ENCODE measurements around the gene TMTC2. TPM values are rescaled to one million over a fixed set of nuclear protein-coding genes. Genes with fewer than 3 reads are reported as not detected.

Gene TMTC2
- total and polyA plus RNA-seq, 10 of the 15 experiments (the other 5 are each of a cell fraction or from before 2014, with no cell fraction given), result 0.14 to 9.7 (median 1.2) TPM

DNA sequence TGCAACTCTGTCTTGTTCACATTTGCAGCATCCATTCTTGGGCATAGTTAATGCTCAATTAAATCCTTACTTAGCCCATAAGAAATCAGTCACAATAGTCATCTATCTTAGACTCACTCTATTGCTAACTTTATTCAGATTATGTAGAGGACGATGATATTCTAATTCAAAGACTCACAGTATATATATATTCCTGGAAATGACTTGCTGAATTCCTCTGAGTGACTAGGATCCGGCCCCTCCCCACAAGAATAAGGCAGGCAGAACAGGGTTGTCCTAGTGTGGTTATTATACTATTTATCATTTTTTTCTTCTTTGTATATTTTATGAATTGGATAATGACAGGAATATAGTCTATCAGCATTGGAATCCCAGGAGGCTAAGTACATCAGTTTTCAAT lies 275.1 kb downstream of the TMTC2 start (continued):
- TF ChIP-seq NR2C1 (IDR thresholded peaks at IDR 0.05) (no peak), HDAC2 (IDR thresholded peaks at IDR 0.05) (no peak), SMAD1 (IDR thresholded peaks at IDR 0.05; ENCODE audit: low read depth, partially characterized antibody) (no peak), SREBF1 (IDR thresholded peaks at IDR 0.05; ENCODE audit: low read length) (no peak)

DNA sequence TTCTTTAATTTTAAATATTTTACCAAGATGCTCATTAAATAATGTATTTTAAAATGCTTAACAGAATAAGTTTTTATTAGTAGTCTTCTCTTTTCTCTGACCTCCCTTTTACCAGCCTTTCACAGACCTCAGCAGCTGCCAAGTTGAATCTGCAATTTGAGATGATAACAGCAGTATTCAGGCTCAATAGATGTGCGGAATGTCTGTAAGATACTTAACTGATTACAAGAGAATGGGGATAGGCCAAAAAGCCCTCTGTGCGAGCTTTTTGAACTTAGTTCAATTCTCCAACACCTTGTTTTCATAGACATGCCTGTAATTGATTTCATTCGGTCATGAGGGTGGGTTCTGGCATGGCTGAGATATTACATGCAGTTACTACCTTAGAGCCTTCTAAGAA lies 277.2 kb downstream of the TMTC2 start:
- Histone ChIP-seq H4K20me1 (ENCODE audit: control insufficient read depth, insufficient read depth) (no peaks in the 10 kb centered on the region), H3K27me3 (replicated peaks in 1 of 2; ENCODE audit: control insufficient read depth in 2 of 2, insufficient read depth in 2 of 2, low read length in 1 of 2) (no peaks in the 10 kb centered on the region), H3K4me3 (no peak overlapping the region), H3K4me1 (ENCODE audit: control insufficient read depth, insufficient read depth, low read length) (no peaks in the 10 kb centered on the region), H3K4me2 (ENCODE audit: control insufficient read depth, insufficient read depth) (no peak overlapping the region), H3K36me3 (ENCODE audit: control insufficient read depth in 2 of 2, insufficient read depth in 2 of 2, low read length in 1 of 2) (no peaks in the 10 kb centered on the region), H3K27ac (ENCODE audit: control insufficient read depth, insufficient read depth) (no peak overlapping the region), H3K9ac (ENCODE audit: control insufficient read depth, insufficient read depth, low read length) (no peak overlapping the region), H3K79me2 (ENCODE audit: control insufficient read depth, insufficient read depth, low read length) (no peaks in the 10 kb centered on the region), H2AFZ (ENCODE audit: control insufficient read depth, low read depth, low read length) (no peak overlapping the region), H3K9me3 (replicated peaks; ENCODE audit: control insufficient read depth, insufficient read depth, low read length) (no peaks in the 10 kb centered on the region)
- SMC1A ChIA-PET (ENCODE audit: uncharacterized antibody, unreplicated experiment), result interaction anchor here (0.6 to 0.8 kb wide), 2 partner anchors 21 to 509 kb away, joined by 3 to 4 read pairs; no protein-coding TSS in a partner anchor
- TF ChIP-seq, protein P1, sequence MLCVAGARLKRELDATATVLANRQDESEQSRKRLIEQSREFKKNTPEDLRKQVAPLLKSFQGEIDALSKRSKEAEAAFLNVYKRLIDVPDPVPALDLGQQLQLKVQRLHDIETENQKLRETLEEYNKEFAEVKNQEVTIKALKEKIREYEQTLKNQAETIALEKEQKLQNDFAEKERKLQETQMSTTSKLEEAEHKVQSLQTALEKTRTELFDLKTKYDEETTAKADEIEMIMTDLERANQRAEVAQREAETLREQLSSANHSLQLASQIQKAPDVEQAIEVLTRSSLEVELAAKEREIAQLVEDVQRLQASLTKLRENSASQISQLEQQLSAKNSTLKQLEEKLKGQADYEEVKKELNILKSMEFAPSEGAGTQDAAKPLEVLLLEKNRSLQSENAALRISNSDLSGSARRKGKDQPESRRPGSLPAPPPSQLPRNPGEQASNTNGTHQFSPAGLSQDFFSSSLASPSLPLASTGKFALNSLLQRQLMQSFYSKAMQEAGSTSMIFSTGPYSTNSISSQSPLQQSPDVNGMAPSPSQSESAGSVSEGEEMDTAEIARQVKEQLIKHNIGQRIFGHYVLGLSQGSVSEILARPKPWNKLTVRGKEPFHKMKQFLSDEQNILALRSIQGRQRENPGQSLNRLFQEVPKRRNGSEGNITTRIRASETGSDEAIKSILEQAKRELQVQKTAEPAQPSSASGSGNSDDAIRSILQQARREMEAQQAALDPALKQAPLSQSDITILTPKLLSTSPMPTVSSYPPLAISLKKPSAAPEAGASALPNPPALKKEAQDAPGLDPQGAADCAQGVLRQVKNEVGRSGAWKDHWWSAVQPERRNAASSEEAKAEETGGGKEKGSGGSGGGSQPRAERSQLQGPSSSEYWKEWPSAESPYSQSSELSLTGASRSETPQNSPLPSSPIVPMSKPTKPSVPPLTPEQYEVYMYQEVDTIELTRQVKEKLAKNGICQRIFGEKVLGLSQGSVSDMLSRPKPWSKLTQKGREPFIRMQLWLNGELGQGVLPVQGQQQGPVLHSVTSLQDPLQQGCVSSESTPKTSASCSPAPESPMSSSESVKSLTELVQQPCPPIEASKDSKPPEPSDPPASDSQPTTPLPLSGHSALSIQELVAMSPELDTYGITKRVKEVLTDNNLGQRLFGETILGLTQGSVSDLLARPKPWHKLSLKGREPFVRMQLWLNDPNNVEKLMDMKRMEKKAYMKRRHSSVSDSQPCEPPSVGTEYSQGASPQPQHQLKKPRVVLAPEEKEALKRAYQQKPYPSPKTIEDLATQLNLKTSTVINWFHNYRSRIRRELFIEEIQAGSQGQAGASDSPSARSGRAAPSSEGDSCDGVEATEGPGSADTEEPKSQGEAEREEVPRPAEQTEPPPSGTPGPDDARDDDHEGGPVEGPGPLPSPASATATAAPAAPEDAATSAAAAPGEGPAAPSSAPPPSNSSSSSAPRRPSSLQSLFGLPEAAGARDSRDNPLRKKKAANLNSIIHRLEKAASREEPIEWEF (IDR thresholded peaks at IDR 0.05; ENCODE audit: insufficient replicate concordance, low read depth, low read length), result no peak
- TF ChIP-seq NFXL1 (IDR thresholded peaks at IDR 0.05; ENCODE audit: borderline replicate concordance), result no peak
- TF ChIP-seq, protein P2, sequence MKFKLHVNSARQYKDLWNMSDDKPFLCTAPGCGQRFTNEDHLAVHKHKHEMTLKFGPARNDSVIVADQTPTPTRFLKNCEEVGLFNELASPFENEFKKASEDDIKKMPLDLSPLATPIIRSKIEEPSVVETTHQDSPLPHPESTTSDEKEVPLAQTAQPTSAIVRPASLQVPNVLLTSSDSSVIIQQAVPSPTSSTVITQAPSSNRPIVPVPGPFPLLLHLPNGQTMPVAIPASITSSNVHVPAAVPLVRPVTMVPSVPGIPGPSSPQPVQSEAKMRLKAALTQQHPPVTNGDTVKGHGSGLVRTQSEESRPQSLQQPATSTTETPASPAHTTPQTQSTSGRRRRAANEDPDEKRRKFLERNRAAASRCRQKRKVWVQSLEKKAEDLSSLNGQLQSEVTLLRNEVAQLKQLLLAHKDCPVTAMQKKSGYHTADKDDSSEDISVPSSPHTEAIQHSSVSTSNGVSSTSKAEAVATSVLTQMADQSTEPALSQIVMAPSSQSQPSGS (IDR thresholded peaks at IDR 0.05; ENCODE audit: low read length), result no peak
- TF ChIP-seq, protein P3, sequence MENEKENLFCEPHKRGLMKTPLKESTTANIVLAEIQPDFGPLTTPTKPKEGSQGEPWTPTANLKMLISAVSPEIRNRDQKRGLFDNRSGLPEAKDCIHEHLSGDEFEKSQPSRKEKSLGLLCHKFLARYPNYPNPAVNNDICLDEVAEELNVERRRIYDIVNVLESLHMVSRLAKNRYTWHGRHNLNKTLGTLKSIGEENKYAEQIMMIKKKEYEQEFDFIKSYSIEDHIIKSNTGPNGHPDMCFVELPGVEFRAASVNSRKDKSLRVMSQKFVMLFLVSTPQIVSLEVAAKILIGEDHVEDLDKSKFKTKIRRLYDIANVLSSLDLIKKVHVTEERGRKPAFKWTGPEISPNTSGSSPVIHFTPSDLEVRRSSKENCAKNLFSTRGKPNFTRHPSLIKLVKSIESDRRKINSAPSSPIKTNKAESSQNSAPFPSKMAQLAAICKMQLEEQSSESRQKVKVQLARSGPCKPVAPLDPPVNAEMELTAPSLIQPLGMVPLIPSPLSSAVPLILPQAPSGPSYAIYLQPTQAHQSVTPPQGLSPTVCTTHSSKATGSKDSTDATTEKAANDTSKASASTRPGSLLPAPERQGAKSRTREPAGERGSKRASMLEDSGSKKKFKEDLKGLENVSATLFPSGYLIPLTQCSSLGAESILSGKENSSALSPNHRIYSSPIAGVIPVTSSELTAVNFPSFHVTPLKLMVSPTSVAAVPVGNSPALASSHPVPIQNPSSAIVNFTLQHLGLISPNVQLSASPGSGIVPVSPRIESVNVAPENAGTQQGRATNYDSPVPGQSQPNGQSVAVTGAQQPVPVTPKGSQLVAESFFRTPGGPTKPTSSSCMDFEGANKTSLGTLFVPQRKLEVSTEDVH (IDR thresholded peaks at IDR 0.05; ENCODE audit: low read depth, partially characterized antibody), result no peak
- TF ChIP-seq TAF1 (IDR thresholded peaks at IDR 0.05; ENCODE audit: borderline replicate concordance, low read depth, low read length), result no peak
- intact Hi-C loops (cut with micrococcal nuclease; ENCODE audit: unreplicated experiment) (no loop called here), in situ Hi-C loops (cut with MboI) (no loop called here)
- CTCF ChIA-PET, result interaction anchor here (0.9 kb wide), 1 partner anchor 56 kb away, joined by 3 read pairs; no protein-coding TSS in a partner anchor
- ATAC-seq, result no peak
- no peak for FAIRE-seq
- 64% methylated on average over 3 of the region's 3 CpGs for WGBS (ENCODE audit: insufficient coverage, insufficient replicate concordance, low lambda C conversion rate, missing lambda C conversion rate)
- POLR2A ChIA-PET, result no interaction called here
- no peak for DNase-seq (ENCODE audit: low read depth, low spot score)
- RAD21 ChIA-PET (ENCODE audit: unreplicated experiment), result no interaction called here
- no TSS peak for BruUV-seq (replicated peaks)

All from GM12878 (cell line).